ENCODE results near the gene DCAF5.

Gene DCAF5

GRCh38 chr14:69005432-69006148 lies 147.3 kb downstream of the DCAF5 start:
- DNase-seq (ENCODE audit: low spot score): peak; percentile 72

- no peak for DNase-seq (ENCODE audit: low spot score)
Measured at GRCh38 chr14:69004731-69005431, 148.0 kb downstream of the DCAF5 start.

GRCh38 chr14:69003626-69004025 lies 149.3 kb downstream of the DCAF5 start:
- DNase-seq (ENCODE audit: low spot score): no peak

- DNase-seq (ENCODE audit: low spot score): no peak
Measured at GRCh38 chr14:69002069-69002468, 150.8 kb downstream of the DCAF5 start.

DNA sequence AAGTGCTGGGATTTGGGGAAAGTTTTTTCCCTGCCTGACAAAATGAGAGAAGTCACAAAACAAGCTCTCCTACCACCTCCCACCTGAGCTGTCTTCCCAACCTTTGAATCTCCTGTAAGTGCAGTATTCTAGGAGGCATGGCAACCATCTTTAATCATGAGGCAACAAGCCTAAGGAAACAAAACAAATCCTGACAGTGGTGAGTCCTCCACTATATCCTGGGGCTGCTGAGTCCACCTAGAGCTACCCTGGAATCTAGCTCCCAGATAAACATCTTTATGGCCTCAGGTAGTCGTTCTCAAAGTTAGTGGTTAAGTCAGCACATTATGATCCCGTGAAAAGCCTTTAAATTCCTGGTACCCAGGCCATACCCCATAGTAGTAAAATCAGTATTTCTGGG lies 151.5 kb downstream of the DCAF5 start:
- DNase-seq (ENCODE audit: low spot score): no peak

All from left forelimb (tissue), 1 donor.